Colonic mucosa (tissue), 4 donors: ENCODE measurements around the gene IGLL1. TPM values are rescaled to one million over a fixed set of nuclear protein-coding genes. Genes with fewer than 3 reads are reported as not detected.

Experiments
- DNase-seq: peaks from one replicate; pipeline ENCODE4 v3.0.0-alpha.2; 2020
- H3K27ac ChIP-seq: fragments of 200-600 bp; one replicate; pipeline ENCODE4 v1.8.0; 2021
- H3K27me3 ChIP-seq: fragments of 200-600 bp; one replicate; pipeline ENCODE4 v1.8.0; 2021
- H3K36me3 ChIP-seq: fragments of 200-600 bp; one replicate; pipeline ENCODE4 v1.8.0; 2021
- H3K4me1 ChIP-seq: fragments of 200-600 bp; one replicate; pipeline ENCODE4 v1.8.0; 2021; ENCODE audit warnings: mild to moderate bottlenecking
- H3K4me3 ChIP-seq: fragments of 200-600 bp; one replicate; pipeline ENCODE4 v1.8.0; 2021
- H3K9ac ChIP-seq, 2 donors: one replicate each; pipeline ENCODE4 v1.7.0; 2013; ENCODE audit warnings: control low read depth in 2 of 2, low read depth in 2 of 2, low read length in 2 of 2
- H3K9me3 ChIP-seq: fragments of 200-600 bp; one replicate; pipeline ENCODE4 v1.8.0; 2021
- CTCF ChIP-seq: fragments of 200-600 bp; IDR thresholded peaks from one replicate; pipeline ENCODE4 v1.8.0; 2022; ENCODE audit warnings: antibody characterized with exemption, mild to moderate bottlenecking
- intact Hi-C: fragments of 100-400 bp; cut with DNase I; formaldehyde crosslinking; loops from one replicate; pipeline ENCODE4 v1.14.1; 2022
- total RNA-seq, 2 donors: library from RNA; stranded (reverse); fragmentation: NEBNext Ultra II Directional in 1 of 2; extraction: Animal tissue kit (Norgen Biotek cat#: 25700) in 1 of 2; gene quantifications; one replicate each; pipeline ENCODE4 v1.2.1, GENCODE V29; 2021
- donor health status: healthy.
- donor health status: DM: no; HTN: no; CAD: no.
- donor health status: DM: no; HTN: no; CAD: no.

The IGLL1 gene
- total RNA-seq, 2 donors from 2014 or later, result not detected

GRCh38 chr22:23557467-23557866, 22.6 kb downstream of the IGLL1 start:
- Histone ChIP-seq H3K4me3 (no peak overlapping the region), H3K36me3 (no peaks in the 10 kb centered on the region), H3K27me3 (no peaks in the 10 kb centered on the region), H3K27ac (no peak overlapping the region), H3K9ac (no peak overlapping the region), H3K9me3 (no peaks in the 10 kb centered on the region), H3K4me1 (no peaks in the 10 kb centered on the region)
- intact Hi-C loops, result no loop called here
- no peak for TF ChIP-seq CTCF
- DNase-seq, result no peak

- no peaks in the 10 kb centered on the region for H3K27me3 ChIP-seq
- no peak for TF ChIP-seq CTCF
- intact Hi-C loops, result no loop called here
Measured at GRCh38 chr22:23557036-23557435, 23.1 kb downstream of the IGLL1 start.

GRCh38 chr22:23556026-23556620, 24.0 kb downstream of the IGLL1 start:
- Histone ChIP-seq H3K27ac (no peak overlapping the region), H3K4me1 (no peaks in the 10 kb centered on the region), H3K9ac (no peak overlapping the region), H3K9me3 (no peaks in the 10 kb centered on the region), H3K36me3 (no peaks in the 10 kb centered on the region), H3K27me3 (no peaks in the 10 kb centered on the region), H3K4me3 (no peak overlapping the region)
- TF ChIP-seq CTCF, result no peak
- intact Hi-C loops, result no loop called here
- no peak for DNase-seq

More at GRCh38 chr22:23557036-23557435, 23.1 kb downstream of the IGLL1 start:
- no peaks in the 10 kb centered on the region for H3K9me3 ChIP-seq
- H3K27ac ChIP-seq, result no peak overlapping the region
- no peaks in the 10 kb centered on the region for H3K36me3 ChIP-seq
- no peak for DNase-seq
- H3K4me1 ChIP-seq, result no peaks in the 10 kb centered on the region
- H3K4me3 ChIP-seq, result no peak overlapping the region
- no peak overlapping the region for H3K9ac ChIP-seq

GRCh38 chr22:23555118-23555517, 25.0 kb downstream of the IGLL1 start:
- no peak overlapping the region for H3K4me3 ChIP-seq
- intact Hi-C loops, result no loop called here
- no peak for TF ChIP-seq CTCF
- no peak overlapping the region for H3K9ac ChIP-seq
- no peaks in the 10 kb centered on the region for H3K9me3 ChIP-seq
- H3K4me1 ChIP-seq, result no peaks in the 10 kb centered on the region
- H3K36me3 ChIP-seq, result no peaks in the 10 kb centered on the region
- H3K27me3 ChIP-seq, result no peaks in the 10 kb centered on the region
- no peak overlapping the region for H3K27ac ChIP-seq
- DNase-seq, result no peak

- no peaks in the 10 kb centered on the region for H3K4me1 ChIP-seq
- no peaks in the 10 kb centered on the region for H3K9me3 ChIP-seq
- H3K9ac ChIP-seq, result no peak overlapping the region
- no peak overlapping the region for H3K4me3 ChIP-seq
- TF ChIP-seq CTCF, result no peak
- DNase-seq, result no peak
- intact Hi-C loops, result no loop called here
- H3K36me3 ChIP-seq, result no peaks in the 10 kb centered on the region
- no peak overlapping the region for H3K27ac ChIP-seq
- H3K27me3 ChIP-seq, result no peaks in the 10 kb centered on the region
Measured at GRCh38 chr22:23553924-23554870, 25.9 kb downstream of the IGLL1 start.
